ENCODE data around the gene MYT1. TPM values are rescaled to one million over a fixed set of nuclear protein-coding genes. Genes with fewer than 3 reads are reported as not detected.

The MYT1 gene
- total and polyA plus RNA-seq, 9 of the 15 experiments (the other 6 are each of a cell fraction or from before 2014, with no cell fraction given), result 0.02 to 0.12 (median 0.06) TPM; not detected in 4

DNA sequence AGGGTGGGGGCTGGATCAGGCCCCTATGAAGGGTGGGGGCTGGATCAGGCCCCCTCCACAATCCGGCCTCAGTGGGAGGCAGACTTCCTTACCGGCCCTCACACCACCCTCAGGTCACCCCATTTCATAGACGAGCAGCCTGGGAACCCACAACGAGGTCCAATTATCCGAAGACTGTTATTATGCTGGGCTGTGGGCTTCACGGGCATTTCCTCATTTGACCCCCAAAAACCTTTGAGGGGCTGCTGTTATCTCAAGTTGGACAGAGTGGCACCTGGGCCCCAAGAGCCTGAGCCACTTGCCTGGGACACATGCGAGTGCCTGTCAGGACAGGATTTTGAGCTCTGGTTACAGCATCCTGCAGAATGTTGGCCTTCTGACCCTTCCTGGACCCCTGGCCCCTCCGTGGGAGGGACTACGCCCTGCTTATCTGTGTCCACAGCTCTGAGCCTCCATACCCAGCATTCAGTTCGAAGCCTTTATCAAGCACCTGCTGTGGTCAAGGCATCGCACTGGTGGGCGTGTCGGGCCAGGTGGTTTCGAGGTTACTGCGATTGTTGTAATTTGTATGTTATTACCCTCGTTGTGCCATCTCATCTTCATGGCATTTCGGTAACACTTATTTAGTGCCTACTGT, 56.8 kb downstream of the MYT1 start (continued):
- TF ChIP-seq, protein P1, sequence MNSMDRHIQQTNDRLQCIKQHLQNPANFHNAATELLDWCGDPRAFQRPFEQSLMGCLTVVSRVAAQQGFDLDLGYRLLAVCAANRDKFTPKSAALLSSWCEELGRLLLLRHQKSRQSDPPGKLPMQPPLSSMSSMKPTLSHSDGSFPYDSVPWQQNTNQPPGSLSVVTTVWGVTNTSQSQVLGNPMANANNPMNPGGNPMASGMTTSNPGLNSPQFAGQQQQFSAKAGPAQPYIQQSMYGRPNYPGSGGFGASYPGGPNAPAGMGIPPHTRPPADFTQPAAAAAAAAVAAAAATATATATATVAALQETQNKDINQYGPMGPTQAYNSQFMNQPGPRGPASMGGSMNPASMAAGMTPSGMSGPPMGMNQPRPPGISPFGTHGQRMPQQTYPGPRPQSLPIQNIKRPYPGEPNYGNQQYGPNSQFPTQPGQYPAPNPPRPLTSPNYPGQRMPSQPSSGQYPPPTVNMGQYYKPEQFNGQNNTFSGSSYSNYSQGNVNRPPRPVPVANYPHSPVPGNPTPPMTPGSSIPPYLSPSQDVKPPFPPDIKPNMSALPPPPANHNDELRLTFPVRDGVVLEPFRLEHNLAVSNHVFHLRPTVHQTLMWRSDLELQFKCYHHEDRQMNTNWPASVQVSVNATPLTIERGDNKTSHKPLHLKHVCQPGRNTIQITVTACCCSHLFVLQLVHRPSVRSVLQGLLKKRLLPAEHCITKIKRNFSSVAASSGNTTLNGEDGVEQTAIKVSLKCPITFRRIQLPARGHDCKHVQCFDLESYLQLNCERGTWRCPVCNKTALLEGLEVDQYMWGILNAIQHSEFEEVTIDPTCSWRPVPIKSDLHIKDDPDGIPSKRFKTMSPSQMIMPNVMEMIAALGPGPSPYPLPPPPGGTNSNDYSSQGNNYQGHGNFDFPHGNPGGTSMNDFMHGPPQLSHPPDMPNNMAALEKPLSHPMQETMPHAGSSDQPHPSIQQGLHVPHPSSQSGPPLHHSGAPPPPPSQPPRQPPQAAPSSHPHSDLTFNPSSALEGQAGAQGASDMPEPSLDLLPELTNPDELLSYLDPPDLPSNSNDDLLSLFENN (IDR thresholded peaks at IDR 0.05; ENCODE audit: low read depth in 2 of 2, low read length in 2 of 2), result peak in 1 of 2 experiments; percentile 93; a peak in 2 of 4 replicates
- TF ChIP-seq CXXC5 (CRISPR knock-in tag; IDR thresholded peaks at IDR 0.05) (peak; percentile 99), FIP1L1 (IDR thresholded peaks at IDR 0.05; ENCODE audit: low read depth, low read length, poor library complexity, severe bottlenecking) (no peak), MCM7 (IDR thresholded peaks at IDR 0.05) (no peak), ELF2 (CRISPR knock-in tag; IDR thresholded peaks at IDR 0.05) (no peak), TBL1XR1 (IDR thresholded peaks at IDR 0.05; ENCODE audit: low read length in 2 of 2) (peak; percentile 90 to 97), KHSRP (IDR thresholded peaks at IDR 0.05) (peak; percentile 56; the same call in 1 of the 2 replicates), HNRNPK (IDR thresholded peaks at IDR 0.05; ENCODE audit: low read depth, low read length, poor library complexity, severe bottlenecking) (no peak), HMG20A (CRISPR knock-in tag; conservative IDR thresholded peaks at IDR 0.05) (no peak), MAFF (IDR thresholded peaks at IDR 0.05; ENCODE audit: low read length) (no peak), NR3C1 (CRISPR knock-in tag; IDR thresholded peaks at IDR 0.05) (no peak), RFX5 (IDR thresholded peaks at IDR 0.05; ENCODE audit: low read depth, low read length) (no peak), TAF1 (IDR thresholded peaks at IDR 0.05; ENCODE audit: control insufficient read depth, extremely low read depth, insufficient read depth, low read length, severe bottlenecking) (peak; percentile 27), NFIC (IDR thresholded peaks at IDR 0.05) (peak; percentile 94), FOXM1 (IDR thresholded peaks at IDR 0.05; ENCODE audit: low read depth) (peak; percentile 83), FOXM1 (CRISPR knock-in tag; IDR thresholded peaks at IDR 0.05; ENCODE audit: low read depth) (no peak)
- TF ChIP-seq, protein P2, sequence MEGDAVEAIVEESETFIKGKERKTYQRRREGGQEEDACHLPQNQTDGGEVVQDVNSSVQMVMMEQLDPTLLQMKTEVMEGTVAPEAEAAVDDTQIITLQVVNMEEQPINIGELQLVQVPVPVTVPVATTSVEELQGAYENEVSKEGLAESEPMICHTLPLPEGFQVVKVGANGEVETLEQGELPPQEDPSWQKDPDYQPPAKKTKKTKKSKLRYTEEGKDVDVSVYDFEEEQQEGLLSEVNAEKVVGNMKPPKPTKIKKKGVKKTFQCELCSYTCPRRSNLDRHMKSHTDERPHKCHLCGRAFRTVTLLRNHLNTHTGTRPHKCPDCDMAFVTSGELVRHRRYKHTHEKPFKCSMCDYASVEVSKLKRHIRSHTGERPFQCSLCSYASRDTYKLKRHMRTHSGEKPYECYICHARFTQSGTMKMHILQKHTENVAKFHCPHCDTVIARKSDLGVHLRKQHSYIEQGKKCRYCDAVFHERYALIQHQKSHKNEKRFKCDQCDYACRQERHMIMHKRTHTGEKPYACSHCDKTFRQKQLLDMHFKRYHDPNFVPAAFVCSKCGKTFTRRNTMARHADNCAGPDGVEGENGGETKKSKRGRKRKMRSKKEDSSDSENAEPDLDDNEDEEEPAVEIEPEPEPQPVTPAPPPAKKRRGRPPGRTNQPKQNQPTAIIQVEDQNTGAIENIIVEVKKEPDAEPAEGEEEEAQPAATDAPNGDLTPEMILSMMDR (IDR thresholded peaks at IDR 0.05 in 2 of 3, conservative IDR thresholded peaks at IDR 0.05 in 1 of 3; ENCODE audit: insufficient read depth in 2 of 3, low read depth in 1 of 3, low read length in 3 of 3), result no peak
- TF ChIP-seq, protein P3, sequence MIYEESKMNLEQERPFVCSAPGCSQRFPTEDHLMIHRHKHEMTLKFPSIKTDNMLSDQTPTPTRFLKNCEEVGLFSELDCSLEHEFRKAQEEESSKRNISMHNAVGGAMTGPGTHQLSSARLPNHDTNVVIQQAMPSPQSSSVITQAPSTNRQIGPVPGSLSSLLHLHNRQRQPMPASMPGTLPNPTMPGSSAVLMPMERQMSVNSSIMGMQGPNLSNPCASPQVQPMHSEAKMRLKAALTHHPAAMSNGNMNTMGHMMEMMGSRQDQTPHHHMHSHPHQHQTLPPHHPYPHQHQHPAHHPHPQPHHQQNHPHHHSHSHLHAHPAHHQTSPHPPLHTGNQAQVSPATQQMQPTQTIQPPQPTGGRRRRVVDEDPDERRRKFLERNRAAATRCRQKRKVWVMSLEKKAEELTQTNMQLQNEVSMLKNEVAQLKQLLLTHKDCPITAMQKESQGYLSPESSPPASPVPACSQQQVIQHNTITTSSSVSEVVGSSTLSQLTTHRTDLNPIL (CRISPR knock-in tag; IDR thresholded peaks at IDR 0.05), result no peak
- TF ChIP-seq, protein P4, sequence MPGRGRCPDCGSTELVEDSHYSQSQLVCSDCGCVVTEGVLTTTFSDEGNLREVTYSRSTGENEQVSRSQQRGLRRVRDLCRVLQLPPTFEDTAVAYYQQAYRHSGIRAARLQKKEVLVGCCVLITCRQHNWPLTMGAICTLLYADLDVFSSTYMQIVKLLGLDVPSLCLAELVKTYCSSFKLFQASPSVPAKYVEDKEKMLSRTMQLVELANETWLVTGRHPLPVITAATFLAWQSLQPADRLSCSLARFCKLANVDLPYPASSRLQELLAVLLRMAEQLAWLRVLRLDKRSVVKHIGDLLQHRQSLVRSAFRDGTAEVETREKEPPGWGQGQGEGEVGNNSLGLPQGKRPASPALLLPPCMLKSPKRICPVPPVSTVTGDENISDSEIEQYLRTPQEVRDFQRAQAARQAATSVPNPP (IDR thresholded peaks at IDR 0.05; ENCODE audit: borderline replicate concordance, insufficient read depth, insufficient read length), result no peak
- TF ChIP-seq, protein P5, sequence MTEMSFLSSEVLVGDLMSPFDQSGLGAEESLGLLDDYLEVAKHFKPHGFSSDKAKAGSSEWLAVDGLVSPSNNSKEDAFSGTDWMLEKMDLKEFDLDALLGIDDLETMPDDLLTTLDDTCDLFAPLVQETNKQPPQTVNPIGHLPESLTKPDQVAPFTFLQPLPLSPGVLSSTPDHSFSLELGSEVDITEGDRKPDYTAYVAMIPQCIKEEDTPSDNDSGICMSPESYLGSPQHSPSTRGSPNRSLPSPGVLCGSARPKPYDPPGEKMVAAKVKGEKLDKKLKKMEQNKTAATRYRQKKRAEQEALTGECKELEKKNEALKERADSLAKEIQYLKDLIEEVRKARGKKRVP (CRISPR knock-in tag; IDR thresholded peaks at IDR 0.05), result no peak
